Central memory CD8-positive, alpha-beta T cell (primary cell): ENCODE data around the gene SPOCK3.
"Not testable (repeated sequence)": the region's sequence is repeated elsewhere in the genome, so short reads cannot be mapped to it uniquely, and the experiment has no call there.

Source experiments
- ATAC-seq: fragments of 150-1000 bp; cut with Tn5 transposase; replicated peaks from 2 replicates; pipeline ENCODE4 v1.10.0; 2022; ENCODE audit warnings: mild to moderate bottlenecking, moderate FRiP score, moderate number of reproducible peaks; ENCODE audit not compliant: poor library complexity, severe bottlenecking; ENCODE audit errors: extremely low read depth
- DNase-seq, 2 donors: peaks; one replicate each; pipeline ENCODE4 v3.0.0; 2021; ENCODE audit warnings: low spot score in 2 of 2
- H3K27ac Mint-ChIP-seq: one replicate; pipeline ENCODE4 v1.8.0; 2022; ENCODE audit warnings: low read depth, mild to moderate bottlenecking, moderate library complexity, mixed read lengths
- H3K27me3 Mint-ChIP-seq: one replicate; pipeline ENCODE4 v1.8.0; 2022; ENCODE audit warnings: mixed read lengths
- H3K36me3 Mint-ChIP-seq: one replicate; pipeline ENCODE4 v1.8.0; 2022; ENCODE audit warnings: mild to moderate bottlenecking, moderate library complexity, mixed read lengths; ENCODE audit not compliant: insufficient read depth
- H3K4me1 Mint-ChIP-seq: one replicate; pipeline ENCODE4 v1.8.0; 2022; ENCODE audit warnings: mixed read lengths
- H3K4me3 Mint-ChIP-seq: one replicate; pipeline ENCODE4 v1.8.0; 2022; ENCODE audit warnings: mild to moderate bottlenecking, moderate library complexity, mixed read lengths
- H3K9me3 Mint-ChIP-seq: one replicate; pipeline ENCODE4 v1.8.0; 2022; ENCODE audit warnings: mixed read lengths

Gene SPOCK3

DNA sequence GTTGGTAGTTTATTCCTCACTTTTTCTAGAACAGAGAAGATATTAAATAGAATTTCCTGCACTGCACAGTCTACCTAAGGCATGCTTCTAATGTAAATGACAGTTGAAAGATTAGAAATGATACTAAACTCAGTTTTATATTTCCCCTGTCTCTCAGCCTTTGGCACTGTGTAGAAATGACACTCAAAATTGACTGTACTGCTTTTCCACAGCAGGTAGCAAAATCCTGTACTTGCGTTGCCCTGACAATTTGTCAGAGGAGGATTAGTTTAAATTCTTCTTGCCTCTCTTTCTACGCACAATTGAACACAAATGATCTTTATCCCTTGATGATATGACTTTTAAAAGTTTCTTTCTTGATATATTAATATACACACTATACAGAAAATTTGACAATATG lies 347.6 kb downstream of the SPOCK3 start:
- no peak for ATAC-seq
- DNase-seq, result no peak
- Mint-ChIP-seq H3K4me3 (no peak overlapping the region), H3K4me1 (no peaks in the 10 kb centered on the region), H3K27ac (no peak overlapping the region), H3K9me3 (no peaks in the 10 kb centered on the region), H3K27me3 (no peaks in the 10 kb centered on the region), H3K36me3 (no peaks in the 10 kb centered on the region)

DNA sequence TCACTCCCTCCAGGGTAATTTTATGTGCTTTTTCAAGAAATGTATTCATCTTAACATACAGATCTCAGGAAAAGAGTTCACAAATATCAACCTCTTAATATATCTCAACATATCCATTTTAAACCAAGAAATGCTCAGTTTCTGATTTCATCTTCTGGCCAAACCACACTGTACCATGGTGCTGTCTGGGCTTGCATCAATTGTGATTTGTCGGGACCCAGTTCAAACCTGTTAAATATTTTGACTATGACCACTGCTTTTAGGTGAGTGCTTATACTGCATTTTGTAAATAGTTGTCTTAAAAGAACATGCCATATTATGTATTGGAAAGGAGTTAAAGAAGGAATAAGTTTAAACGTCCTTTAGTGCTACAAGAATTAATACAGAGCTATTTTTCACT lies 352.1 kb downstream of the SPOCK3 start:
- H3K27me3 Mint-ChIP-seq, result no peaks in the 10 kb centered on the region
- no peak overlapping the region for H3K27ac Mint-ChIP-seq
- no peaks in the 10 kb centered on the region for H3K4me1 Mint-ChIP-seq
- DNase-seq, result no peak
- H3K36me3 Mint-ChIP-seq, result no peaks in the 10 kb centered on the region
- ATAC-seq, result no peak
- peaks cover 10% of the 10 kb centered on the region for H3K9me3 Mint-ChIP-seq
- H3K4me3 Mint-ChIP-seq, result no peak overlapping the region

DNA sequence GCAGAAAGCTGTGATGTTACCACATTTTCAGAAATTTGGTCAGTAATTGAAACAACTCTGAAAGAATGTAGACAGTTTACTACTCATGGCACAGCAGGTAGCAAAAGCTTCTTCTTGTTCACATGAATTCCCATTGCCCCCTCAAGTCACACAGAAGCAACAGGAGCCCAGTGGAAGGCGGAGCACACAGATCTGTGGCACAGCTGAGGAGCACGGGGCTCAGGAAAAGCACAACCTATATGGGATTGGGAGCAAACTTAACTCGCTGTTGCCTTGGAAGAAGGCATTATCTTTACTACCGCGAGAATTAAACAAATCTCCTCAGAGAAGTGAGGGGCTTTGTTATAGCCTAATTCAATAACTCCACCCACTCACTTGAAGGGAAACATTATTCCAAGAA lies 358.5 kb downstream of the SPOCK3 start:
- H3K36me3 Mint-ChIP-seq, result no peaks in the 10 kb centered on the region
- no peaks in the 10 kb centered on the region for H3K4me1 Mint-ChIP-seq
- no peak overlapping the region for H3K27ac Mint-ChIP-seq
- no peak for DNase-seq
- no peak for ATAC-seq
- no peak overlapping the region for H3K4me3 Mint-ChIP-seq
- H3K27me3 Mint-ChIP-seq, result no peaks in the 10 kb centered on the region
- H3K9me3 Mint-ChIP-seq, result peaks cover 15% of the 10 kb centered on the region

DNA sequence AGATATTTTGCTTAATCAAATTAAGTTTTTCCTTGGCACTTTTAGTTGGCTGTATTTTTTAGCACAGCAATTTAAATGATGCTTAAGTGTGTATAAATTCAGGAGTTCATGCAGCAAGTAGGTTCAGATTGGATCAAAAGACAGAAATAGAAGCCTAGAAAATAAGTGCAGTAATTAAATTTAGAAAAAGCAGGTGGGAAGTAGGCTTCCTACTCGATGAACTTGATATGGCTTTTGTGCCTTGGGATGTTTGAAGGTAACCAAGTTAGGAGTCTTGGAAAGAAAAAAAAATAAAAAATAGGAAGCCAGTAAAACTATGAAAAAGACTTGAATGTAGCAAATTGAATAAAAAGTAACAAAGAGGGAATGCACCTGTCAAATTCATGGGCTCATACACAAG lies 372.3 kb downstream of the SPOCK3 start:
- Mint-ChIP-seq H3K27ac (no peak overlapping the region), H3K27me3 (no peaks in the 10 kb centered on the region), H3K36me3 (no peaks in the 10 kb centered on the region), H3K9me3 (peaks cover 28% of the 10 kb centered on the region), H3K4me1 (no peaks in the 10 kb centered on the region), H3K4me3 (no peak overlapping the region)
- no peak for ATAC-seq
- no peak for DNase-seq

DNA sequence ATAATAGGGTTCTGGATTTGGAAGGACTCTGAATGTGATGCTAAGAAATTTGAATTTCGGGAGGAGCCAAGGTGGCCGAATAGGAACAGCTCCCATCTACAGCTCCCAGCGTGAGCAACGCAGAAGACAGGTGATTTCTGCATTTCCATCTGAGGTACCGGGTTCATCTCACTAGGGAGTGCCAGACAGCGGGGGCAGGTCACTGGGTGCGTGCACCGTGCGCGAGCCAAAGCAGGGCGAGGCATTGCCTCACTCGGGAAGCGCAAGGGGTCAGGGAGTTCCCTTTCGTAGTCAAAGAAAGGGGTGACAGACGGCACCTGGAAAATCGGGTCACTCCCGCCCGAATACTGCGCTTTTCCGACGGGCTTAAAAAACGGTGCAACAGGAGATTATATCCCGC lies 383.9 kb downstream of the SPOCK3 start:
- H3K36me3 Mint-ChIP-seq, H3K4me3 Mint-ChIP-seq, H3K27ac Mint-ChIP-seq, H3K27me3 Mint-ChIP-seq, ATAC-seq, H3K9me3 Mint-ChIP-seq, H3K4me1 Mint-ChIP-seq, DNase-seq: not testable (repeated sequence)

DNA sequence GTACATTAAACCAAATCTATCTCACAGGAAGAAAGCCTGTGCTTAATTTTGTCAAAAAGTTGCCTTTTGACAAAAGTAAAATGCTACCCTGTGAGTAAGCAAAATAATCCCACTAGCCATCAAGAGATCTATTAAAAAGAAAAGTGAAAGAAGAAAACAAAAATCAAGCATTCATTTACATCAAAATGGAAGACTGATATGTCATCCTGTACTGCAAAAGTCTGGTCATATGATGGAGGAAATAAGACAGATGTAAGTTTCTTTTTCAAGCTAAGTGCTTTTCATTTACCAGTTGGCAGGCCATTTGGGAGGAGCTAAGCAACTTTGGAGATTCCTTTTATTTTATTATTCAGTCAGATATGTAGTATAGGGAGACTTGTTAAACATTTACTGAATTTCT lies 387.4 kb downstream of the SPOCK3 start:
- no peak for ATAC-seq
- Mint-ChIP-seq H3K9me3 (peaks cover 6% of the 10 kb centered on the region), H3K36me3 (no peaks in the 10 kb centered on the region), H3K27me3 (no peaks in the 10 kb centered on the region), H3K27ac (no peak overlapping the region), H3K4me3 (no peak overlapping the region), H3K4me1 (no peaks in the 10 kb centered on the region)
- no peak for DNase-seq

DNA sequence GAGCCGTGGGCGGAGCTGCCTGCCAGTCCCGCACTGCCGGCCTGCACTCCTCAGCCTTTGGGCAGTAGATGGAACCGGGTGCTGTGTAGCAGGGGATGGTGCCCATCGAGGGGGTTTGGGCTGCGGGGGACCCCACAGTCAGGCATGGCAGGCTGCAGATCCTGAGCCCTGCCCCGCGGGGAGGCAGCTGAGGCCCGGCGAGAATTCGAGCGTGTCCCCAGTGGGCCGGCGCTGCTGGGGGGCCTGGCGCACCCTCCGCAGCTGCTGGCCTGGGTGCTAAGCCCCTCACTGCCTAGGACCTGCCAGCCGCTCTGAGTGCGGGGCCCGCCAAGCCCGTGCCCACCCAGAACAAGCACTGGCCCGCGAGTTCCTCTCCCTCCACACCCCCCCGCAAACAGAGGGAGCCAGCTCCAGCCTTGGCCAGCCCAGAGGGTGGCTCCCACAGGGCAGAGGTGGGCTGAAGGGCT lies 391.5 kb downstream of the SPOCK3 start:
- peaks cover 12% of the 10 kb centered on the region for H3K9me3 Mint-ChIP-seq
- no peaks in the 10 kb centered on the region for H3K36me3 Mint-ChIP-seq

DNA sequence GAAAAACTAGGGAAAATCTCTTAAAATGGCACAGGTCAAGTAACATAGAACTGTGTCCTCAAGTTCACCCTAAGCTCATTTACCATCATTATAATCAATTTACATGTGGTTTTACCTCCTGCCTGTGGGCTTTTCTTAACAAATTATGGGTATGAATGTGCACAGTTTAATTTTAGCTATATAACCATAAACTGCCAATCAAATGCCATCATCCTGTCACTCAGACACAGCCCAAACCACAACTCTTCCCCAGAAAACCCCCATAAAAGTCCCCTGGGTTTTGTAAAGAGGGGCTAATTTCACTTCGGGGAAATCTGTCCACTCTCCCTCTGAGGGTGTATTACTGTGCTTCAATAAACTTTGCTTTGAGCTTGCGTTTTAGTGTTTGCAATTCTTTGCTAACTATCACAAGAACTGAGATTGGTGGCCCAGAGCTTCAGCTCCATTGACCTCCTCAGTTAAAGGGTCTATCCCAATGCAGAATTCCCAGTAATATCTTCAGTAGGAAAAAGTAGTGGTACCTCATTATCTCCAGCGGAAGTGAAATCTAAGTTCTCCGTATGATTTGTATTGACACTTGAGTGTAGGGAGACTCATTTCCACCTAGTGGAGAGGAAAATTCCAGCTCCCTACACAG lies 394.6 kb downstream of the SPOCK3 start:
- DNase-seq (no peak), ATAC-seq (no peak)
- Mint-ChIP-seq H3K4me1 (no peaks in the 10 kb centered on the region), H3K4me3 (no peak overlapping the region), H3K27ac (no peak overlapping the region), H3K36me3 (no peaks in the 10 kb centered on the region), H3K27me3 (no peaks in the 10 kb centered on the region), H3K9me3 (peaks cover 16% of the 10 kb centered on the region)

More for the DNA sequence above, 391.5 kb downstream of the SPOCK3 start:
- DNase-seq (no peak), ATAC-seq (no peak)
- Mint-ChIP-seq H3K27ac (no peak overlapping the region), H3K4me1 (no peaks in the 10 kb centered on the region), H3K27me3 (no peaks in the 10 kb centered on the region), H3K4me3 (no peak overlapping the region)

DNA sequence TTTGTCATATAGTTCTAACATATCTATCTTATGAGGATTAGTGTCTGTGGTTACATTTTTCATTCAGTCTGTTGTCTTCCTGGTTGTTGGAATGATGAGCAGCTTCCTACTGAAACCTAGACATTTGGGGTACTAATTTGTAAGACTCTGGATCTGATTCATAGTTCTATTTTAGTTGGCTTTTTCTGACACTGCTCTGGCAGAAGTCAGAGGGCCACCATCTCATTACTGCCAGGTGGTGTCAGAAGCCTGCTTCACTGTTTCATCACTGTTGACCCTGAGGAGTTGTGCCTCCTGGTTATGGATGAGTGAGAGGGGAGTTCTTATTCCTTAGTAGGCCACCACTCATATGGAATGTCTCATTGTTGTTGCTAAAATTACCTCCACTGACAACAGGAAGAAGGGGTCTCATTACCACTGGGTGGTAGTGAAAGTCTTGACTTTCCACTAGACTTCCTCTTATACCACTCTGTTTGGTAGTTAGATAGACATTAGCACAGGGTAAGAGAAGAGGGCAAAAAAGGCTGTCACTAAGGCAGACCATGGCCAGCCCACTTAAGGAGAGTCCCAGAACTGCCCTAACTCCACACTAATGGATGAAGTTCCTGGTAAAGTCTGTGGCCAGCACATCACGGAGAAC lies 395.2 kb downstream of the SPOCK3 start:
- H3K36me3 Mint-ChIP-seq, result no peaks in the 10 kb centered on the region
- peaks cover 19% of the 10 kb centered on the region for H3K9me3 Mint-ChIP-seq
- H3K4me1 Mint-ChIP-seq, result no peaks in the 10 kb centered on the region
- ATAC-seq (no peak), DNase-seq (no peak)
- H3K27ac Mint-ChIP-seq, result no peak overlapping the region
- H3K27me3 Mint-ChIP-seq, result no peaks in the 10 kb centered on the region
- no peak overlapping the region for H3K4me3 Mint-ChIP-seq

DNA sequence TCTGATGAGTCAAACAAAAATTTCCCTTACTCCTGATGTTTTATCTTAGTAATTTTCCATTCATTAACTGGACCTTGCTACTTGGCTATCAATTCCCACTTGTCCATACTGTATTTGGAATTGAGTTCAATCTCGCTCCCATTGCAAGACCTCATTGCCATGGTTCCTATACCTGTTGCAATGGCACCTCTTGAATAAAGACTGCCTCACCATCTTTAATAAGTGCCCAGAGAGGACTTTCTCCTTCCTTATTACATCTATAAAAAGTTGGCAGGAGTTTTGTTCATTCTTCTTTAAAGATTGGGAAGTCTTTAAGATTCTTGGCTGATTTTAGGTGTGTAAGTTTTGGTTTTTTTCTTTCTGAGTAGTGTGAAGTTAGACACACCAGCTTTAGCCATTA lies 397.4 kb downstream of the SPOCK3 start:
- no peaks in the 10 kb centered on the region for H3K36me3 Mint-ChIP-seq
- H3K27ac Mint-ChIP-seq, result no peak overlapping the region
- no peak for ATAC-seq
- H3K9me3 Mint-ChIP-seq, result peaks cover 26% of the 10 kb centered on the region
- no peaks in the 10 kb centered on the region for H3K27me3 Mint-ChIP-seq
- DNase-seq, result no peak
- no peaks in the 10 kb centered on the region for H3K4me1 Mint-ChIP-seq
- no peak overlapping the region for H3K4me3 Mint-ChIP-seq

DNA sequence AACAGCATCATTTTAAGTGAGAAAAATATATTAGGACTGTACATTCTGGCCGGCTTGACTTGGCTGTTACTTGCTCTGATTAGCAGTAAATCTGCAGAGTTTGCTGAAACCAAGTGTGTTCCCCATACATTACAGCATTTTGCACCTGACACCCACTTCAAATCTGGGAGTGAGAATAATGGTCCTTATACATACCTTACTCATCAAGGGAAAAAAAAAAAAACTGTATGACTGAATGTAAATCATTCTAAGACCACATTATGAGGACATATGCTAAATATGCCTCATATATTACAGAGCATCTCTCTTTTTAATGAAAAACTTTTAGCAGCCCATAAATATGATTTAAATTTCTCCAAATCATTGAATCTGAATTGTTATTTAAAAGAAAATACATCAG lies 406.7 kb downstream of the SPOCK3 start:
- no peaks in the 10 kb centered on the region for H3K27me3 Mint-ChIP-seq
- no peaks in the 10 kb centered on the region for H3K4me1 Mint-ChIP-seq
- no peaks in the 10 kb centered on the region for H3K36me3 Mint-ChIP-seq
- DNase-seq, result no peak
- ATAC-seq, result no peak
- no peak overlapping the region for H3K4me3 Mint-ChIP-seq
- no peak overlapping the region for H3K27ac Mint-ChIP-seq
- peaks cover 7% of the 10 kb centered on the region for H3K9me3 Mint-ChIP-seq

DNA sequence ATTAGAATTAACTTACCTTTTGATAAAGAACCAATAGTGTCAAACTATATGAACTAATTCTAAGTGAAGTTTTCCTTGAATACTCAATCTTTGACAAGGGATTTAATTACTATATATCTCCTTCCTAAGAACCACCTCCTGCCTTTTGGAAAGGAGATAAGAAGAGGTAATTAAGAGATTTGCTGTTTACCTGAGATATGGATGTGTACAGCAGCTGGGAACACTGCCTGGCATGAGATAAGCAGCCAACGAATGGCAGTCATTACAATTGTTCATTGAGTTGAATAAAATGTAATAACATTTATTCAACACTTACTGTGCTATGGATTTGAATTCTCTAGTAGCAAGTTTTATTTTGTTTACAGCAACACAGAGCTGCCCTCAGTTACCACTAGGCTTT lies 407.1 kb downstream of the SPOCK3 start:
- DNase-seq (no peak), ATAC-seq (no peak)
- Mint-ChIP-seq H3K4me1 (no peaks in the 10 kb centered on the region), H3K27me3 (no peaks in the 10 kb centered on the region), H3K36me3 (no peaks in the 10 kb centered on the region), H3K27ac (no peak overlapping the region), H3K4me3 (no peak overlapping the region), H3K9me3 (peaks cover 7% of the 10 kb centered on the region)

DNA sequence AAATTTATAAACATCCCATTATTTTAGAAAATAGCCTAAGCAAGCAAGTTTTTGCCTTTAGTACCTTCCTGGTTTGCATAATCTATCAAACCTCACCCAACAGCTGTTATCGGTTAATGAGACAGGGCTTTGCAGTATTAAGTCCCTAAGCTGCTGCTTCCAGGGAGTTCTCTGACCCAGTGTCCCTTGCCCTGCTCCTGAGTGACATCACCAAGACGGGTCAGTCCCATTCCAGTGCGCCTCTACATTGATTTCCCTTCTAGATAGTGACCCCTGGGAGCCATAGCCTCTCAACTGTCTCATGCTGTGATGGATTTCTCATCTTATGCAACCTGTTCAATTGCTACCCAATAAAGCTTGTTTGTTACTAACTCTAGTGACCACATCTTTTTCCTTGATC lies 410.4 kb downstream of the SPOCK3 start:
- Mint-ChIP-seq H3K27me3 (no peaks in the 10 kb centered on the region), H3K27ac (no peak overlapping the region), H3K9me3 (peaks cover 7% of the 10 kb centered on the region), H3K4me3 (no peak overlapping the region), H3K36me3 (no peaks in the 10 kb centered on the region), H3K4me1 (no peaks in the 10 kb centered on the region)
- no peak for ATAC-seq
- DNase-seq, result no peak
